Activated CD4-positive, alpha-beta memory T cell treated with anti-CD3 and anti-CD28 coated beads, Interleukin-2, amount 10 ng/mL, durations not matched to agents 7 days and 5 days (primary cell): Measurements from ENCODE around the gene SMARCD1. TPM values are rescaled to one million over a fixed set of nuclear protein-coding genes. Genes with fewer than 3 reads are reported as not detected.
"Not testable (repeated sequence)": the region's sequence is repeated elsewhere in the genome, so short reads cannot be mapped to it uniquely, and the experiment has no call there.

ENCODE experiments used
- CTCF ChIA-PET: fragments of 350-600 bp; sonication (Branson Sonifier 250); formaldehyde crosslinking; loops from one replicate; lab custom pipeline; 2021; ENCODE audit warnings: antibody characterized with exemption, inconsistent platforms; lab: Charles Lee
- POLR2A ChIA-PET: fragments of 350-600 bp; sonication (Branson Sonifier 250); formaldehyde crosslinking; loops from one replicate; lab custom pipeline; 2021; ENCODE audit warnings: antibody characterized with exemption; lab: Charles Lee
- DNase-seq: peaks from one replicate; pipeline ENCODE4 v3.0.0-alpha.2; 2020
- H3K27ac Mint-ChIP-seq: one replicate; pipeline ENCODE4 v1.8.0; 2021; ENCODE audit warnings: mild to moderate bottlenecking, mixed read lengths
- H3K27me3 Mint-ChIP-seq: one replicate; pipeline ENCODE4 v1.8.0; 2021; ENCODE audit warnings: mixed read lengths
- H3K36me3 Mint-ChIP-seq: one replicate; pipeline ENCODE4 v1.8.0; 2021; ENCODE audit warnings: low read depth, mixed read lengths
- H3K4me1 Mint-ChIP-seq: one replicate; pipeline ENCODE4 v1.8.0; 2021; ENCODE audit warnings: mixed read lengths
- H3K4me3 Mint-ChIP-seq: one replicate; pipeline ENCODE4 v1.8.0; 2021; ENCODE audit warnings: mild to moderate bottlenecking, mixed read lengths
- H3K9me3 Mint-ChIP-seq: one replicate; pipeline ENCODE4 v1.8.0; 2021; ENCODE audit warnings: mixed read lengths
- total RNA-seq, 2 experiments: library from RNA; stranded (reverse); gene quantifications; one replicate each; pipeline ENCODE4 v1.2.3, GENCODE V29; 2021

SMARCD1 gene
- total RNA-seq, 2 experiments from 2014 or later: 57.3 to 63.3 TPM

GRCh38 chr12:50121641-50122040, 36.5 kb downstream of the SMARCD1 start:
- no peaks in the 10 kb centered on the region for H3K9me3 Mint-ChIP-seq
- ChIA-PET CTCF (interaction anchor here (4.2 kb wide), 1 partner anchor 11 kb away, joined by 27 read pairs; the partner anchor contains the start of gene COX14), POLR2A (interaction anchor here (0.6 to 5.4 kb wide), 2 partner anchors 10 to 346 kb away, joined by 3 to 39 read pairs; partner anchors contain the start of gene COX14)
- H3K27ac Mint-ChIP-seq: no peak overlapping the region
- H3K4me3 Mint-ChIP-seq: no peak overlapping the region
- no peaks in the 10 kb centered on the region for H3K27me3 Mint-ChIP-seq
- peaks cover 39% of the 10 kb centered on the region for H3K36me3 Mint-ChIP-seq
- DNase-seq: no peak
- H3K4me1 Mint-ChIP-seq: peaks cover 13% of the 10 kb centered on the region

- no peak for DNase-seq
- H3K4me1 Mint-ChIP-seq: peaks cover 13% of the 10 kb centered on the region
- CTCF ChIA-PET: interaction anchor here (1.3 to 4.2 kb wide), 2 partner anchors 11 to 12 kb away, joined by 3 to 27 read pairs; partner anchors contain the start of gene COX14
- no peaks in the 10 kb centered on the region for H3K27me3 Mint-ChIP-seq
- H3K4me3 Mint-ChIP-seq: no peak overlapping the region
- peaks cover 36% of the 10 kb centered on the region for H3K36me3 Mint-ChIP-seq
- no peaks in the 10 kb centered on the region for H3K9me3 Mint-ChIP-seq
- no peak overlapping the region for H3K27ac Mint-ChIP-seq
- POLR2A ChIA-PET: interaction anchor here (5.4 kb wide), 1 partner anchor 12 kb away, joined by 39 read pairs; the partner anchor contains the start of gene COX14
Measured at GRCh38 chr12:50123203-50123602, 38.1 kb downstream of the SMARCD1 start.

DNA sequence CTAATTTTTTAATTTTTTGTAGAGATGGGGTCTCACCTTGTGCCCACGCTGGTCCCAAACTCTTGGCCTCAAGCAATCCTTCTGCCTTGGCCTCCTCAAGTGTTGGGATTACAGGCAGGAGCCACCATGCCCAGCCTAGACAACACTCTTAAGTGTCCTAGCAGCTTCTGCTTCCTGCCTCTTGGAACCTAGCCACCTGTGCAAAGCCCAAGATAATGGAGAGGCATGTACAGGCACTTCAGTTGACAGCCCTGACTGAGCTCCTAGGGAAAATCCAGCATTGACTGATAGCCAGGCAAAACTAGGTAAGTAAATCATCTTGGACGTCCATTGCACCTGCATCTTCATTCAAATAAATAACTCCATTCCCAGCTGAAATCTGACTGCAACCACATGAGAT, 42.4 kb downstream of the SMARCD1 start:
- no peak overlapping the region for H3K4me3 Mint-ChIP-seq
- H3K9me3 Mint-ChIP-seq: no peaks in the 10 kb centered on the region
- no peak overlapping the region for H3K27ac Mint-ChIP-seq
- no peak for DNase-seq
- peaks cover 42% of the 10 kb centered on the region for H3K36me3 Mint-ChIP-seq
- ChIA-PET POLR2A (interaction anchor here (0.7 to 4.0 kb wide), 2 partner anchors 9 to 15 kb away, joined by 3 to 23 read pairs; partner anchors contain the start of gene COX14), CTCF (interaction anchor here (0.6 to 5.9 kb wide), 3 partner anchors 16 to 345 kb away, joined by 4 to 36 read pairs (median 4); partner anchors contain the start of gene COX14)
- H3K4me1 Mint-ChIP-seq: peaks cover 14% of the 10 kb centered on the region
- no peaks in the 10 kb centered on the region for H3K27me3 Mint-ChIP-seq

DNA sequence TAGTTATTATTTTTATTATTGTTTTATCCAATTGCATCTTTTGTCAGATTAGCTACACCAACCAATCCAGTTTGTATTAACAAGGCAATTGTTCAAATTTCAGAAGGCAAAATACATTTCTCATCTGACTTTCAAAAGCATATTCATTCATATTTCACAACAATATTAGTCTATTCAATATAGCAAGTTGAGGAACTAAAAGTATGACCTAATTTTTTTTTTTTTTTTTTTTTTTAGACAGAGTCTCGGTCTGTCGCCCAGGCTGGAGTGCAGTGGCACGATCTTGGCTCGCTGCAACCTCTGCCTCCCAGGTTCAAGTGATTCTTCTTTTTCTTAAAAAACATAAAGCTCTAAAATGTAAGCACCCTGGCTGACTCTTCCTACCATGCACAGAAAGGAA, 44.1 kb downstream of the SMARCD1 start:
- no peak overlapping the region for H3K27ac Mint-ChIP-seq
- peaks cover 47% of the 10 kb centered on the region for H3K36me3 Mint-ChIP-seq
- CTCF ChIA-PET: interaction anchor here (0.7 to 5.9 kb wide), 5 partner anchors 18 to 189 kb away, joined by 3 to 36 read pairs (median 4); partner anchors contain the start of genes COX14 and SMARCD1

GRCh38 chr12:50132505-50133135, 47.5 kb downstream of the SMARCD1 start:
- H3K4me3 Mint-ChIP-seq: no peak overlapping the region
- no peaks in the 10 kb centered on the region for H3K27me3 Mint-ChIP-seq
- POLR2A ChIA-PET: interaction anchor here (1.1 to 2.3 kb wide), 3 partner anchors 14 to 90 kb away, joined by 3 to 9 read pairs (median 4); partner anchors contain the start of gene COX14
- peaks cover 7% of the 10 kb centered on the region for H3K4me1 Mint-ChIP-seq
- H3K36me3 Mint-ChIP-seq: peaks cover 60% of the 10 kb centered on the region
- CTCF ChIA-PET: interaction anchor here (0.7 to 5.9 kb wide), 21 partner anchors 9 to 200 kb away, joined by 3 to 36 read pairs (median 3); partner anchors contain the start of genes COX14 and SMARCD1
- peak overlapping the region; percentile 30 for H3K27ac Mint-ChIP-seq
- DNase-seq: no peak
- no peaks in the 10 kb centered on the region for H3K9me3 Mint-ChIP-seq

More for the DNA sequence above, 44.1 kb downstream of the SMARCD1 start:
- H3K4me1 Mint-ChIP-seq: peaks cover 17% of the 10 kb centered on the region
- no peaks in the 10 kb centered on the region for H3K27me3 Mint-ChIP-seq
- H3K4me3 Mint-ChIP-seq: no peak overlapping the region
- no peak for DNase-seq
- POLR2A ChIA-PET: interaction anchor here (0.9 to 4.0 kb wide), 4 partner anchors 8 to 93 kb away, joined by 4 to 23 read pairs (median 6); partner anchors contain the start of gene COX14
- no peaks in the 10 kb centered on the region for H3K9me3 Mint-ChIP-seq

DNA sequence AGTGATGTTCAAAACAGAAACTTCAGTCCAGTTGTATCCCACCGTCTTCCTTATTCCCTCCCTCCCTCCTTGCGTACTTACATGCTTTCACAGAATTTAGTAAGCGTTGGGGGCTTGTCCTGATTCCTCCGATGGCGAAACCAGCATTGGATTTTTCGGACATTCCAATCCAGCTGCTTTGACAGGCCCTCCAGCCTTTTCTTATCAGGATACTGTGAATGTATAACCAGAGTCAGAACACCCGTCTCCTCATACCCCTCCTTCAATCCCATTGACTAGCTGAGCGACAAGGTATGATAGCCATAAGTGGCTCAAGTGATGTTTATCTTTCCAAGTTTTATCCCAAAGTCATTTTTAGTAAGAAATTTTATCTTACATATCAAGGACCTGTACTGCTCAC, 57.9 kb downstream of the SMARCD1 start:
- ChIA-PET CTCF (interaction anchor here (0.8 to 1.1 kb wide), 2 partner anchors 11 to 58 kb away, joined by 3 to 4 read pairs; no protein-coding TSS in a partner anchor), POLR2A (interaction anchor here (1.6 kb wide), 1 partner anchor 24 kb away, joined by 6 read pairs; the partner anchor contains the start of gene CERS5)
- no peak for DNase-seq
- no peak overlapping the region for H3K4me3 Mint-ChIP-seq
- H3K27ac Mint-ChIP-seq: no peak overlapping the region
- peaks cover 37% of the 10 kb centered on the region for H3K36me3 Mint-ChIP-seq
- peaks cover 9% of the 10 kb centered on the region for H3K4me1 Mint-ChIP-seq
- no peaks in the 10 kb centered on the region for H3K27me3 Mint-ChIP-seq
- H3K9me3 Mint-ChIP-seq: no peaks in the 10 kb centered on the region

DNA sequence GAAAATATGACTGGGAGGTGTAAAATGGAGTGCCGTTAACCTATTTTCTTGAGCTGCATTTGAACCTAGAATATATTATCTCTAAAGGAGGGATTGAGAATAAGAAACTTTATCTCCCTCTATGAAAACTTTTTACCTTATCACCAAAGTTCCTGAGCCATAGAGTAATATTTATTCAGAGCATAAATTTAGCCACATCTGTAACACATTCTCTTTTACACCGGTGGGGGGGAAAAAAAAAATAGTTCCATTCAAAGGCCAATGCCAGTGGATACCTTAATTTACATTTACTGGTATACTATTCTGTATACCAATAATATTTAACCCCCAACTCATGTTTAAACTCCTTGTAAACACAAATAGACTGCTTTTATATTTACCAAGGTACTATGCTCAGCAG, 60.3 kb downstream of the SMARCD1 start:
- Mint-ChIP-seq H3K36me3 (peaks cover 22% of the 10 kb centered on the region), H3K4me3 (no peak overlapping the region), H3K4me1 (peaks cover 11% of the 10 kb centered on the region), H3K27ac (no peak overlapping the region), H3K9me3 (no peaks in the 10 kb centered on the region), H3K27me3 (no peaks in the 10 kb centered on the region)
- ChIA-PET POLR2A (interaction anchor here (2.5 kb wide), 1 partner anchor 9 kb away, joined by 8 read pairs; no protein-coding TSS in a partner anchor), CTCF (interaction anchor here (1.2 to 1.9 kb wide), 4 partner anchors 13 to 75 kb away, joined by 3 to 11 read pairs (median 5); partner anchors contain the start of genes CERS5 and COX14)
- DNase-seq: no peak

DNA sequence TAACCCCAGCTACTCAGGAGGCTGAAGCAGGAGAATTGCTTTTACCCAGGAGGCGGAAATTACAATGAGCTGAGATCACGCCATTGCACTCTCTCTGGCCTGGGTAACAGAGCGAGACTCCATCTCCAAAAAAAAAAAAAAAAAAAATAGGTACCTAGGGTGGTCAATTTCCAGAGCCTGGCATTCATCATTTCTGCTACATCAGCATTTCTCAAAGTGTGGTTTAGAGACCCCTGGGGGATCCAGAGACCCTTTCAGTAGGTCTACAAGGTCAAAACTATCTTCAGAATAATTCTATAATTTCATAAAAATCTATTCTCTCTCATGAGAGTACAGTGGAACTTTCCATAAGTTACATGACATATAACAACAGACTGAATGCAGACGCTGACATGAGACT, 62.1 kb downstream of the SMARCD1 start:
- ChIA-PET POLR2A (interaction anchor here (1.2 kb wide), 1 partner anchor 35 kb away, joined by 3 read pairs; no protein-coding TSS in a partner anchor), CTCF (interaction anchor here (0.8 to 1.9 kb wide), 4 partner anchors 15 to 820 kb away, joined by 3 to 11 read pairs (median 6); partner anchors contain the start of gene COX14)
- no peak for DNase-seq
- H3K27ac Mint-ChIP-seq: no peak overlapping the region
- H3K27me3 Mint-ChIP-seq: no peaks in the 10 kb centered on the region
- peaks cover 18% of the 10 kb centered on the region for H3K4me1 Mint-ChIP-seq
- H3K9me3 Mint-ChIP-seq: no peaks in the 10 kb centered on the region
- peaks cover 10% of the 10 kb centered on the region for H3K36me3 Mint-ChIP-seq
- no peak overlapping the region for H3K4me3 Mint-ChIP-seq

- H3K4me1 Mint-ChIP-seq: peaks cover 18% of the 10 kb centered on the region
- H3K27me3 Mint-ChIP-seq, DNase-seq, H3K36me3 Mint-ChIP-seq, H3K9me3 Mint-ChIP-seq, H3K4me3 Mint-ChIP-seq, H3K27ac Mint-ChIP-seq: not testable (repeated sequence)
- POLR2A ChIA-PET: interaction anchor here (1.0 to 1.2 kb wide), 2 partner anchors 27 to 35 kb away, joined by 3 read pairs; no protein-coding TSS in a partner anchor
- CTCF ChIA-PET: interaction anchor here (1.3 kb wide), 1 partner anchor 28 kb away, joined by 3 read pairs; no protein-coding TSS in a partner anchor
Measured at GRCh38 chr12:50148011-50148410, 62.9 kb downstream of the SMARCD1 start.

- no peak overlapping the region for H3K27ac Mint-ChIP-seq
- CTCF ChIA-PET: interaction anchor here (0.8 to 1.6 kb wide), 2 partner anchors 33 to 37 kb away, joined by 3 read pairs; partner anchors contain the start of gene COX14
- DNase-seq: no peak
Measured at GRCh38 chr12:50149311-50149710, 64.2 kb downstream of the SMARCD1 start.

More at GRCh38 chr12:50149311-50149710, 64.2 kb downstream of the SMARCD1 start:
- Mint-ChIP-seq H3K4me3 (no peak overlapping the region), H3K36me3 (no peaks in the 10 kb centered on the region), H3K4me1 (peaks cover 18% of the 10 kb centered on the region), H3K27me3 (no peaks in the 10 kb centered on the region), H3K9me3 (no peaks in the 10 kb centered on the region)
- POLR2A ChIA-PET: interaction anchor here (0.5 to 2.3 kb wide), 3 partner anchors 17 to 78 kb away, joined by 3 to 6 read pairs (median 4); partner anchors contain the start of genes CERS5 and COX14
